Activated CD4-positive, alpha-beta T cell treated with anti-CD3 and anti-CD28 coated beads for 1 hour (primary cell): ENCODE measurements around the gene NDEL1.

Source experiments
- DNase-seq: peaks from one replicate; pipeline ENCODE4 v3.0.0-alpha.2; 2020

NDEL1 gene

DNA sequence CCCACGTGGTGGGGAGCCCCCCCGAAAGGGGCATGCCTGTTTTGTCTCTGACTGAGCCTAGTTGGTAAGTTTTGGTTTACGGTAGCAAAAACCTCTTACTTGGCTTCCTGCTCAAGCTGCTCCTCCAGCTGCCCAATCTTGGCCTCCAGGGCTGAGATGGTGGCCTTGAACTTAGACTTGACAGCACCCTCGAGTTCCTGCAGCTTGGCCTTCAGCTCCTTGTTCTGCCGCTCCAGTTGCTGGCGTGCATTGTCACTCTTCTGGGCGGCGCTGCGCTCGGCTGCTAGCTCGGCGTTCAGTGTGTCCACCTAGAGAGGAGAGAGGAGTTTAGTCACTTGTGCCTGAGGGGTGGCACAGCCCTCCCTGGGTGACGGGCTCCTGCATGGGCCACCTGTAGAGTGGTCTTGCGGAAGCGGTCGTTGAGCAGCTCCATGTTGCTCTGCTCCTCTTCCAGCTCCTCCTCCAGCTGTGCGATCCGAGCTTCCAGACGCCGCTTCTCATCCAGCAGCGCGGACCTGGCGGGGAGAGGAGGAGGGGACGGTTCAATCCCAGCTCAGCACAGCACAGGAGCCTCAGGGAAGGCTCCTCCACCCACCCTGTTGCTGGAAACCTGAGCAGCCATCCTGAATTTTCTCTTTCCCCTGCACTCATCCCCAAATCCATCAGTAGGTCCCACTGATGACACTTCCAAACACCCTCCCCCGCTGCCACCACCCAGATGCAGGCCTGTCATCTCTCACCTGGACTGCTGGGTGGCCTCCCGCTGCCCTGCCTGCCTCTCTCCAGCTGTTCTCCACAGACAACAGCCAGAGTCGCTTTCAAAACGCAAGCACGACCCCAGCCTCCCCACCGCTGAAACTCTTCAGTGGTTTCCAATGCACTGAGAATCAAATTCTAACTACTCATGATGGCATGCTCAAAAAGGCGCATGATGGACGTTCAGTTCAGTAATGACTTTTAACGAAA is 44.6 kb downstream of the NDEL1 start:
- DNase-seq, result no peak

DNA sequence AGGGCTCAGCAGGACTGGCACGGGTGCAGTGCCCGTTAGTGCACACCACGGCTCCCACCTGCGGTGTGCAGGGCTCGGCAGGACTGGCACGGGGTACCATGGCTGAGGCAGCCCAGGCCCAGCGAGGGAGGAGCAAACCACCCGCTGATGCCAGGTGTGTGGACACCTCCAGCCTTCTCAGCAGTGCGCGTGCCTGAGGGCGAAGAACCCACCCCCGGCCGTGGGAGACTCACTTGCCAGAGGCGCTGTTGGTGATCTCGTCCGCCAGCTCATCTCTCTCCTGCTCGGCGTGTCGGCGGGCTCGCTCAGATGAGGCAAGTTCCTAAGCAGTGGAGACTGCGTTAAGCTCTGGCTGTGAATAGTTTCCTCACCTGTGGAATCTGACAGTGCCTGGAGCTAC is 45.4 kb downstream of the NDEL1 start:
- no peak for DNase-seq

DNA sequence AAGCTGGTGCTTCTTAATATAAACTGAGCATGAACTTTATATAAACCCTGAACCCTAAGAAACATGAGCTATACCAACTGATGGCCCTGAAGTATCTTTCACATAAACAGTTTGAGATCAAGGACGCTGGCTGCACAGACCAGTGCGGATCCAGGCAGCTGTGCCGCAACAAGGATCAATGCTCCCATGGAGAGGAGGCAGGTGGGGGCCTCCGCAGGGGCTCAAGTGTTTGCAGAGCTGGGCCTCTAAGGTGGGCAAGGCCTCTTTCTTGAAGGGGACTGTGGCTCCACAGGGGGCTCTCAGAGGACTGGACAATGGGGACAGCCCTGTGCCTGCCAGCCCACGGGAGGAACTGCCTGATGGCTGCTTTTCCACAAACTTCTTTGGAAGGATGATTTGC is 46.0 kb downstream of the NDEL1 start:
- DNase-seq, result no peak

GRCh38 chr17:8482546-8482945 is 46.9 kb downstream of the NDEL1 start:
- DNase-seq, result no peak

DNA sequence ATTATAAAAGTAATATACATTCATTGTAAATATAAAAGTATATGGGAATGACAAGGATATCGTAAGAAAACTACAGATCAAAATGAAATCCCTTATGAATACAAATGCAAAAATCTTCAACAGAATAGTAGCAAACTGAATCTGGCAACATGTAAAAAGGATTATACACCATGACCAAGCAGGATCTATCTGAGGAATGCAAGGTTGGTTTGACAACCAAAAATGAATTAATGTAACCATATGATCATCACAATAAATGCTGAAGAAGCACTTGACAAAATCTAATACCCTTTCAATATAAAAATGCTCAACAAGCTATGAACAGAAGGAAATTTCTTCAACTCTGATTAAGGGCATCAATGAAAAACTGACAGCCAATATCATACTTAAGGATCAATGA is 48.8 kb downstream of the NDEL1 start:
- DNase-seq, result no peak

DNA sequence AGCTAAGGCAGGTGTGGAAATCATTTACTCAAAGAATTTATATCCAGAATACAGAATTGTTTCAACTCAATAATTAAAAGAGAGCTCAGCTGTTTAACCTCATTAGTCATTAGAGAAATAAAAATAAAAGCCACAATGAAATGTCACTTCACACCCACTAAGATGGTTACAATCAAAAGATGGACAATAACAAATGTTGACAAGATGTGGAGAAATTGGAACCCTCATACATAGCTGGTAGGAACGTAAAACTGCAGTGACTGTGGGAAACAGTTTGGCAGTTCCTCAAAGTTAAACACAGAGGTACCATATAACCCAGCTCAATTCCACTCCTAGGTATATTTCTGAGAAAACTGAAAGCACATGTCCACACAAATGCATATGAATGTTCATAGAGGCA is 49.8 kb downstream of the NDEL1 start:
- no peak for DNase-seq

- DNase-seq, result no peak
Observed at GRCh38 chr17:8487130-8487645, 51.5 kb downstream of the NDEL1 start.

GRCh38 chr17:8487743-8488142 is 52.1 kb downstream of the NDEL1 start:
- no peak for DNase-seq

DNA sequence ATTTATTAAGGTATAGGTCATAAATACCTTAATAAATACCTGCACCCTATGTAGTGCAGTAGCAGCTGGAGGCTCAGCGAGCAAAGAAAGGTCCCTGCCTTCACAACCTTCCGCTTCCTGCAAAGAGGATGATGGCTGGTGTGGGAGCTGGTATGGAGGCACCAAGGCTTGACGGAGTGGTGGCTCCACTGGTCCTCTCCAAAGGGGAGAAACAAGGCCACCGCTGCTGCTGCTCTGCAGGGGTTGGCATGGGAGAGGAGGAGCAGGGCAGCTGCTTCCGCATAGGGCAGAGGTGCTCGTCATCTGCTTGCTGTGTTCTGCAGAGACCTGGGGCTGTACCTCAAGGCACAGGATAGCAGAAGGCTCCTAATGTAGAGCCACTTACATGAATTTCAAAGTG is 52.8 kb downstream of the NDEL1 start:
- no peak for DNase-seq

DNA sequence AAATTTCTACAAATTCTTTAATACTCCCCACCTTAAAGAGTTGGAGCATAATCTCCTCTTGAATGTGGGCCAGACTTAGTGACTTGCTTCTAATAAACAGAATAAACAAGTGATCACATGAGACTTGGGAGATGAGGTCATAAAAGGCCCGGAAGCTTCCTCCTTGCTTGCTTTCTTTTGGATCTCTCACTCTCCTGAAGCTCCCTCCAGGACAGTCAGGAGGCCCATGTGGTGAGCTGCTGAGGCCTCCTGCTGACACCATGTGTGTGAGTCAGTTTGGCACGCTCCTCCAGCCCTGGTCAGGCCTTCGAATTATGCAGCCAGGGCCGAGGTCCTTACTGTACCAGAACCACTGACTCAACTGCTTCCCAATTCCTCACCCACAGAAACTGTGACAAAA is 53.2 kb downstream of the NDEL1 start:
- DNase-seq, result no peak

- DNase-seq, result no peak
Observed at GRCh38 chr17:8489841-8490240, 54.2 kb downstream of the NDEL1 start.

DNA sequence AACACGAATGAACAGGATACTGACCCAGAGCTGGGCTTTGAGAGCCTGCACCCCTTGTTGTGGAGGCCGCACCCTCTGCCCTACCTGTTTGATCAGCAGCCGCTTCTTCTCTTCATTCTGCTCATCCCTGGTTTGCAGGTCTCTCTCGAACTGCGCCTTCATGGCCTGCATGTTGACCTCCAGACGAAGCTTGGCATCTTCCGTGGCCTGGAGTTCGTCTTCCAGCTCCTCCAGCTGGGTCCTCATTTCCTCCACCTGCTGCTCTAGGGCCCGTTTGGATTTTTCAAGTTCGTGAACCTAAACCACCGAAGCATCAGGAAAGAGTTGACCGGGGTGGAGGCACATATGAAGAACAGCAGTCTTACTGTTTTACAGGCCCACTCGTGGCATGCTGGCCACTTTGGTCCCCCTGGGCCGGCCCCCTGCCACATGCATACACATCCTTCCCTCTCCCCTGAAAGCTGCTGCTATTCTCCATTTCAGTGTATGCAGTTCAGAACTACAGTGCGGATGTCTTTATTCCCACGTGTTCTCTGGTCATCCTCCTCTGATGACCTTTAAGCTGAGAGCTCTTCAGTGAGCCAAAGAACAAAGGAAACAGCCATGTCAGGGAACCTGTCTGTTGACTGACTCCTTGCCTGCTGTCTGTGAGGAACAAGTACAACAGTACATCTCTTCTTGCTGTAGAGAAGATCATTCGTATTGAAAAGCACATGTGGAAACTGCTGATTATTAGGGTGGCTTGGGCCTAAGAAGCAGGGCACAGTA is 54.8 kb downstream of the NDEL1 start:
- no peak for DNase-seq

DNA sequence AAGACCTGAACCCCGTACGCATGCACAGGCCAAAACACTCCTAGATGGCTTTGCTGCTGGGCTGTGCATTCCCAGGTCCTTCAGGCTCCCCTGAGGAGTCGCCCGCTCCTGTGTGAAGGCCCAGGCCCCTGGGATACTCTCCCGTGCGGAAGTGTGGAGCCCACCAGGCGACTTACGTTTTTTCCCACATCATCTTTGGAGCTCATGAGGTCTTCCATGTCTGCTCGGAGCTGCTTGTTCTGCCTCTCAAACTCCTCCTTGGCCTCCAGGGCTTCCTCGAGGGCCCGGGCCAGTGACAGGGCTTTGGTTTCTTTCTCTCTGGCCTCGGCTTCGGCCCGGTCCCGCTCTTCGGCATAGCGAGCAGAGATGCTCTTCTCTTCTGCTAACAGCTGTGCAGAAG is 56.4 kb downstream of the NDEL1 start:
- DNase-seq, result no peak

GRCh38 chr17:8494021-8494420 is 58.3 kb downstream of the NDEL1 start:
- no peak for DNase-seq

- DNase-seq, result no peak
Observed at GRCh38 chr17:8494506-8495111, 58.9 kb downstream of the NDEL1 start.

DNA sequence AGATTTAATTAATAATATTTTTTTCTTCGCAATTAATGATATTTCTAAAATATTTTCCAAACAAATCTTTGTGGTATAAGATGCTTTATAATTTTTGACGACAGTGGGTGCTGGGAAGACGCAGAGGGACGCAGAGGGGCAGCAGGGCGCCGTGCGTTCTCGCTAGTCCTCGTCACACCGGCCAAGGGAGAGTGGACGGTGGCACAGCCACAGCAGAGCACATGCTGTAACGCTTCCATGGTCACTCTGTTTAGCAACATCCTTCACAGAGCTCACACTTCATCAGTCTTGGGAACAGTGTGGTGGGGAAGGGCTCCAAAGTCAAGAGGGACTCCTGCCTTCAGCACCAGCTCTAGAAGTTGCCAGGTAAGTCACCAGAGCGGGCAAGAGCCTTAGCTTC is 60.4 kb downstream of the NDEL1 start:
- no peak for DNase-seq

GRCh38 chr17:8499171-8499570 is 63.5 kb downstream of the NDEL1 start:
- DNase-seq, result no peak

- DNase-seq, result no peak
Observed at GRCh38 chr17:8499614-8500013, 63.9 kb downstream of the NDEL1 start.

DNA sequence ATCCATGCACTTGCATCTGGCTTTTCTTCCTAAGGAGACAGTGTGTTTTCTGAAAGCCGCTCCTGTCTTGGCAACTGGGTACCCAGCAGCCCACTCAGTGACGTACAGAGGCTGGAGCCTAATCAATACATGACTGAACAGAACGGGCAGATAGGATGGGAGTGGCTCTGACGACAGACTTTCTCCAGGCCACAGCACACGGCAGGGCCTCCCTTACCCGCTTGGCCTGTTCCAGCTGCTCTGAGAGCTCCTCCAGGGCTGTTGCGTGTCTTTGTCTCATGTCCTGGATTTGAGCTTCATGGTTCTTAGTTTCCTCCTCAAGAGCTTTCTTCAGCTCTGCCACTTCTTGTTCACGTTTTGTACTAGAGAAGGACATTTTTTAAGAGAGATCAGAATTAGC is 64.9 kb downstream of the NDEL1 start:
- no peak for DNase-seq

GRCh38 chr17:8502126-8502525 is 66.4 kb downstream of the NDEL1 start:
- no peak for DNase-seq

GRCh38 chr17:8503368-8503767 is 67.7 kb downstream of the NDEL1 start:
- no peak for DNase-seq

DNA sequence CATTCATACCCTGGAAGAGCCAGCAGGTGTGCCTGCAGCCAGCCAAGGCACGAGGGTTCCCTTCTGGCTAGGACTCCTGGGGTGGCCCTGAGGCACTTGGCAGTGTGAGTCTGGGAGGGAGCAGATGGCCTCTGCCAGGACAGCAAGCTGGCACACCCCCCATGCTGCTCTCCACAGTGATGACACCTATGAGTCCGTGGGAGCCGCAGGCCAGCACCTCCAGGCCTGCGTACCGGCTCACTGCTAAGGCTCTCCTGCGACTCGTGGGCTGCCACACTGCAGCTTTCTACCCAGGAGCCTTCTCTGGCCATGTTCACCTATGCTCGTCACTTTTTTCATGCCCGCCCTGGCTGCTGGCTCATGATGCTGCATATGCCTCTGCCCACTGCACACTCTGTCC is 68.1 kb downstream of the NDEL1 start:
- no peak for DNase-seq

GRCh38 chr17:8504460-8505207 is 69.0 kb downstream of the NDEL1 start:
- no peak for DNase-seq
